Stimulated activated CD4-positive, alpha-beta T cell treated with anti-CD3 and anti-CD28 coated beads, Interleukin-1b, Interleukin-23, amount 100 ng/mL, for 24 hours (primary cell): ENCODE measurements around the gene WASHC3.

ENCODE experiments used
- DNase-seq, 4 experiments: peaks; one replicate each; pipeline ENCODE4 v3.0.0-alpha.2; 2020; ENCODE audit warnings: low read depth in 4 of 4, low spot score in 1 of 4

WASHC3 gene

DNA sequence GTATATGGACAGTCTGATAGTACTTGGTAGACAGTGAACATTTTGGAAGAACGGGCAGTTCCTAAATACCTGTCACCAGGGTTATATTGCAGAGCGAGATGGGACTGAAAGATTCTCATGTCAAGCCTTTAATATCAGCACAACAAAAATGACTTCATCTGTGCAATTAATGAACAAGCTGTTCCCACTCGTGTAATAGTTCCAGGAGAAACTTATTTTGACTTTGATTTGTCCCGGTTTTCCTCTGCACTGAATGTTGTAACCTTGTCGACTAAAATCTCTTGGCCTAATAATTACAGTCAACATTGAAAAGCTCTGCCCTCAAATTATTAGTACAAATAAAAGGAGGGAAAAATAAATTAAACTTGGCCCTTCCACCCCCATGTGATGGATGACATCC lies 79.5 kb downstream of the WASHC3 start:
- no peak for DNase-seq

DNA sequence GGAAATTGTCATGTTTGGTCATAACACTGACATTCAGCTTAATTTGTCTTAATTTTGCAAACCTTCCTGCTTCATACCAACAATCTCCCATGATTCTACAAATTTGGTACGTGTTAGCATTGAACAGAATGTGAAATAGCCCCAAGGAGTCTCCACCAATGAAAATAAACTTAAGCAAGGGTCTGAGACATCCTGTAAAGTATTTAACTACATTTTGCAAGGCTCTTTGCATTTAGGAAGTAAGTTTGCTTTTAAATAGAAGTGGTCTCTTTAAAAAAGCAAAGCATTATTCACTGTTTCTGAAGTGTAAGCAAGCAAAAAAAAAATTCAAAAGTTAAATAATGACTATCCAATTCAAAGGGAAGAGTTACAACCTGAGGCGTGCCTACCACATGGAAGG lies 79.9 kb downstream of the WASHC3 start:
- DNase-seq: no peak

GRCh38 chr12:101968770-101969169 lies 93.0 kb downstream of the WASHC3 start:
- DNase-seq: no peak

DNA sequence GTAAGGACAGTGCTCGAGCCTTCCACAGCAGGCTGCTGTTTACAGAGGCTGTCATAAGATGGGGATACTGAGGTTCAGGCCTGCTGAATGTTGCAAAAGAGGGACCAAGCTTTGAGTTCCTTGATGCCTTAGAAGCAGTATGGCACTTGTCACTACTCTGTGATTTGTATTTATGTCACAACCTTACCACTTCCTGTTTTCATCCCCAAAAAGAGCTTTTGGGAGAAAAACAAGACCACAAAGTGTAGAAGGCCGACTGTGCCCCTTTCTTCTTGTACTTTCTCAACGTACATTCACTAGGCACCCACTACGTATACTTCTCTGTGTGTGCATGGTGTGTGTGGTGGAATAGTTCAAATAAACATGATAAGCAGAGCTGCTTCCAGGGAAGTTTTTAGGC lies 94.3 kb downstream of the WASHC3 start:
- no peak for DNase-seq

GRCh38 chr12:101966496-101966895 lies 95.3 kb downstream of the WASHC3 start:
- DNase-seq: no peak

DNA sequence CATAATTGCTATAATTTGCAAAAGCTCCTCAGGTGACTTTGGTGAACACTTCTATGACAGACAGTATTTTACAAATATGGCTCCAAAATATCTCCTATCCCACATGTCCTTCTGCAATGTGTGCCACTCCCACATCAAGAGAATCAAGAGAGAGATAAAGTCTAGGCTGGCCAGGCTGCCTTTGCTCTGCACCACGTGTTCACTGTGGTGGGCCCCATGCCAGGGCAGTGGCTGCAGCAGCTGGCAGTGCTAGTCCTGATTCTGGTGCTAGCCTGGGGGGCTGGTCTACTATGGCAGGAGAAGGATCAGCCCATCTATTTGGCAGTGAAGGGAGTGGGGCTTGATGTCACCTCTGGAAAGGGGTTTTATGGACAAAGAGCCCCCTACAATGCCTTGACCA lies 98.1 kb downstream of the WASHC3 start:
- no peak for DNase-seq
